ENCODE results near the gene SAMD13.
"Not testable (repeated sequence)": the region's sequence is repeated elsewhere in the genome, so short reads cannot be mapped to it uniquely, and the experiment has no call there.

The SAMD13 gene

GRCh38 chr1:84278905-84279304 is 22.6 kb upstream of the SAMD13 start:
- no peak for TF ChIP-seq CTCF (IDR thresholded peaks at IDR 0.05; ENCODE audit: extremely low read depth, insufficient read depth, missing control alignments)
- no peak for DNase-seq (ENCODE audit: low spot score)
- in situ Hi-C loops (cut with MboI; ENCODE audit: low pct_unique_long_range_greater_than_20kb, low sequenced_read_pairs, unreplicated experiment), result loop anchor here (25.0 kb wide), 1 partner anchor 333 kb away; no protein-coding TSS in a partner anchor

GRCh38 chr1:84280912-84281311 is 20.6 kb upstream of the SAMD13 start:
- in situ Hi-C loops (cut with MboI; ENCODE audit: low pct_unique_long_range_greater_than_20kb, low sequenced_read_pairs, unreplicated experiment), result loop anchor here (25.0 kb wide), 1 partner anchor 331 kb away; no protein-coding TSS in a partner anchor
- DNase-seq (ENCODE audit: low spot score), result no peak
- TF ChIP-seq CTCF (IDR thresholded peaks at IDR 0.05; ENCODE audit: extremely low read depth, insufficient read depth, missing control alignments), result no peak

- DNase-seq (ENCODE audit: low spot score), result no peak
- no peak for TF ChIP-seq CTCF (IDR thresholded peaks at IDR 0.05; ENCODE audit: extremely low read depth, insufficient read depth, missing control alignments)
- in situ Hi-C loops (cut with MboI; ENCODE audit: low pct_unique_long_range_greater_than_20kb, low sequenced_read_pairs, unreplicated experiment), result loop anchor here (25.0 kb wide), 1 partner anchor 329 kb away; no protein-coding TSS in a partner anchor
Observed at GRCh38 chr1:84282780-84283333, 18.7 kb upstream of the SAMD13 start.

- no peak for TF ChIP-seq CTCF (IDR thresholded peaks at IDR 0.05; ENCODE audit: extremely low read depth, insufficient read depth, missing control alignments)
- DNase-seq (ENCODE audit: low spot score), result no peak
- in situ Hi-C loops (cut with MboI; ENCODE audit: low pct_unique_long_range_greater_than_20kb, low sequenced_read_pairs, unreplicated experiment), result loop anchor here (25.0 kb wide), 1 partner anchor 329 kb away; no protein-coding TSS in a partner anchor
Observed at GRCh38 chr1:84283381-84283780, 18.1 kb upstream of the SAMD13 start.

- no peak for DNase-seq (ENCODE audit: low spot score)
- in situ Hi-C loops (cut with MboI; ENCODE audit: low pct_unique_long_range_greater_than_20kb, low sequenced_read_pairs, unreplicated experiment), result loop anchor here (25.0 kb wide), 1 partner anchor 326 kb away; no protein-coding TSS in a partner anchor
- no peak for TF ChIP-seq CTCF (IDR thresholded peaks at IDR 0.05; ENCODE audit: extremely low read depth, insufficient read depth, missing control alignments)
Observed at GRCh38 chr1:84286071-84286470, 15.4 kb upstream of the SAMD13 start.

- in situ Hi-C loops (cut with MboI; ENCODE audit: low pct_unique_long_range_greater_than_20kb, low sequenced_read_pairs, unreplicated experiment), result loop anchor here (25.0 kb wide), 1 partner anchor 325 kb away; no protein-coding TSS in a partner anchor
- DNase-seq (ENCODE audit: low spot score), result not testable (repeated sequence)
Observed at GRCh38 chr1:84287389-84287788, 14.1 kb upstream of the SAMD13 start.

- in situ Hi-C loops (cut with MboI; ENCODE audit: low pct_unique_long_range_greater_than_20kb, low sequenced_read_pairs, unreplicated experiment), result loop anchor here (25.0 kb wide), 1 partner anchor 323 kb away; no protein-coding TSS in a partner anchor
- DNase-seq (ENCODE audit: low spot score), result no peak
- no peak for TF ChIP-seq CTCF (IDR thresholded peaks at IDR 0.05; ENCODE audit: extremely low read depth, insufficient read depth, missing control alignments)
Observed at GRCh38 chr1:84289169-84289785, 12.2 kb upstream of the SAMD13 start.

All from GM13977 (cell line).